Measurements from ENCODE around the gene PDE8A. TPM values are rescaled to one million over a fixed set of nuclear protein-coding genes. Genes with fewer than 3 reads are reported as not detected.

The PDE8A gene
- total RNA-seq, 1 donor from 2014 or later, result 11.4 TPM

Small RNA genes within 50 kb of the gene (small RNA-seq; reads per million reads assigned to genes)
- not detected for gene AC044860.2
- gene RNU6-339P, result not detected
- not detected for gene RNU6-796P

Other genes with a start within 250 kb of the PDE8A start
- gene ZNF592, start 233.3 kb upstream of the PDE8A start, total RNA-seq (ENCODE audit: low replicate concordance), result 5.8 and 10.3 TPM in 2 replicates
- 5.4 and 9.5 TPM in 2 replicates for gene ALPK3, start 164.5 kb upstream of the PDE8A start, total RNA-seq (ENCODE audit: low replicate concordance)
- not detected in 2 replicates for gene SLC28A1, start 97.2 kb upstream of the PDE8A start, total RNA-seq (ENCODE audit: low replicate concordance)

Measured in neural progenitor cell (in vitro differentiated cells).